Muscle of leg (tissue), 11 donors: Measurements from ENCODE around the gene LCA5. TPM values are rescaled to one million over a fixed set of nuclear protein-coding genes. Genes with fewer than 3 reads are reported as not detected.
"Not testable (repeated sequence)": the region's sequence is repeated elsewhere in the genome, so short reads cannot be mapped to it uniquely, and the experiment has no call there.

Experiments
- DNase-seq: peaks from one replicate; pipeline ENCODE4 v3.0.0; 2013
- H3K27ac ChIP-seq: one replicate; pipeline ENCODE4 v1.5.1; 2013; ENCODE audit warnings: mild to moderate bottlenecking, low read length, control low read depth
- H3K27me3 ChIP-seq: one replicate; pipeline ENCODE4 v1.6.1; 2013; ENCODE audit warnings: low read length; ENCODE audit not compliant: control insufficient read depth, insufficient read depth
- H3K36me3 ChIP-seq: one replicate; pipeline ENCODE4 v1.6.1; 2013; ENCODE audit warnings: low read length; ENCODE audit not compliant: control insufficient read depth, insufficient read depth
- H3K4me1 ChIP-seq: one replicate; pipeline ENCODE4 v1.6.1; 2013; ENCODE audit warnings: low read length; ENCODE audit not compliant: control insufficient read depth, insufficient read depth
- H3K4me3 ChIP-seq: one replicate; pipeline ENCODE4 v1.5.1; 2013; ENCODE audit warnings: low read length, control low read depth
- H3K9me3 ChIP-seq: replicated peaks from 2 replicates; pipeline ENCODE4 v1.6.1; 2013; ENCODE audit warnings: low read depth, low read length; ENCODE audit not compliant: control insufficient read depth
- WGBS: methylation state at CpG from one replicate; pipeline ENCODE4 v1.1.5; 2013; ENCODE audit warnings: missing lambda C conversion rate; ENCODE audit not compliant: insufficient coverage; 5-methylcytosine and 5-hydroxymethylcytosine counted together
- polyA plus RNA-seq, 8 donors: library from polyadenylated mRNA; unstranded; fragments of 120-200 nt; gene quantifications; one replicate each; pipeline versions ENCODE4 v1.2.1 to v1.2.3, GENCODE V29; 2013; ENCODE audit warnings: inconsistent platforms in 1 of 8, low replicate concordance in 1 of 8; ENCODE audit not compliant: insufficient read length in 8 of 8, insufficient read depth in 1 of 8
- total RNA-seq: library from RNA; stranded (reverse); fragments of 120-200 nt; gene quantifications from one replicate; pipeline ENCODE4 v1.2.4, GENCODE V29; 2013

The LCA5 gene
- total and polyA plus RNA-seq, 9 donors = 2.9 to 5.9 (median 4.4) TPM

- H3K4me3 ChIP-seq, H3K27me3 ChIP-seq, H3K4me1 ChIP-seq, H3K36me3 ChIP-seq, H3K27ac ChIP-seq, H3K9me3 ChIP-seq, DNase-seq: not testable (repeated sequence)
- 50% methylated on average over 1 of the region's 3 CpGs for WGBS
Measured at GRCh38 chr6:79443876-79444275, 93.4 kb downstream of the LCA5 start.

- H3K4me1 ChIP-seq = peaks cover 7% of the 10 kb centered on the region
- no peak for DNase-seq
- H3K27ac ChIP-seq = no peak overlapping the region
- no peaks in the 10 kb centered on the region for H3K36me3 ChIP-seq
- H3K27me3 ChIP-seq = no peaks in the 10 kb centered on the region
- H3K4me3 ChIP-seq = no peak overlapping the region
- no peaks in the 10 kb centered on the region for H3K9me3 ChIP-seq
Measured at GRCh38 chr6:79441192-79441591, 96.0 kb downstream of the LCA5 start.

- peaks cover 7% of the 10 kb centered on the region for H3K4me1 ChIP-seq
- H3K27me3 ChIP-seq = no peaks in the 10 kb centered on the region
- H3K9me3 ChIP-seq = no peaks in the 10 kb centered on the region
- DNase-seq = no peak
- no peak overlapping the region for H3K4me3 ChIP-seq
- H3K27ac ChIP-seq = no peak overlapping the region
- no peaks in the 10 kb centered on the region for H3K36me3 ChIP-seq
- no CpG with 5 or more reads among the region's 1 CpG for WGBS
Measured at GRCh38 chr6:79440598-79440997, 96.6 kb downstream of the LCA5 start.

GRCh38 chr6:79438030-79438429 is 99.2 kb downstream of the LCA5 start:
- WGBS = no CpG with 5 or more reads among the region's 2 CpGs
- Histone ChIP-seq H3K4me3 (no peak overlapping the region), H3K36me3 (no peaks in the 10 kb centered on the region), H3K9me3 (no peaks in the 10 kb centered on the region), H3K27me3 (no peaks in the 10 kb centered on the region), H3K27ac (peak overlapping the region; percentile 86), H3K4me1 (peaks cover 7% of the 10 kb centered on the region)
- peak; percentile 97 for DNase-seq

GRCh38 chr6:79436241-79436640 is 101.0 kb downstream of the LCA5 start:
- Histone ChIP-seq H3K27me3 (no peaks in the 10 kb centered on the region), H3K36me3 (no peaks in the 10 kb centered on the region), H3K9me3 (no peaks in the 10 kb centered on the region), H3K27ac (no peak overlapping the region), H3K4me1 (peaks cover 7% of the 10 kb centered on the region), H3K4me3 (no peak overlapping the region)
- no peak for DNase-seq
- no CpG with 5 or more reads among the region's 2 CpGs for WGBS

- no peaks in the 10 kb centered on the region for H3K9me3 ChIP-seq
- peaks cover 7% of the 10 kb centered on the region for H3K4me1 ChIP-seq
- H3K27ac ChIP-seq = no peak overlapping the region
- no peak for DNase-seq
- no peaks in the 10 kb centered on the region for H3K36me3 ChIP-seq
- no peaks in the 10 kb centered on the region for H3K27me3 ChIP-seq
- no peak overlapping the region for H3K4me3 ChIP-seq
Measured at GRCh38 chr6:79435746-79436145, 101.5 kb downstream of the LCA5 start.

Other genes with a start within 250 kb of the LCA5 start
- 8.5 TPM for gene SH3BGRL2, start 93.9 kb upstream of the LCA5 start, total RNA-seq
- 1 to 10 TPM; 6.3 to 9.5 (median 8.1) TPM for gene SH3BGRL2, start 93.9 kb upstream of the LCA5 start, polyA plus RNA-seq